Erythroblast (primary cell): ENCODE data around the gene PPM1D.
"Not testable (repeated sequence)": the region's sequence is repeated elsewhere in the genome, so short reads cannot be mapped to it uniquely, and the experiment has no call there.

Source experiments
- DNase-seq, 2 experiments: peaks; one replicate each; lab custom pipeline; 2025; lab: John Stamatoyannopoulos, UW
- GATA1 ChIP-seq: IDR thresholded peaks from 2 replicates; pipeline ENCODE4 v1.6.1; 2011; ENCODE audit warnings: low read depth, mild to moderate bottlenecking, control low read depth, low read length, moderate library complexity
- POLR2A ChIP-seq: IDR thresholded peaks from 2 replicates; pipeline ENCODE4 v1.6.1; 2011; ENCODE audit warnings: mild to moderate bottlenecking, low read length

The PPM1D gene

DNA sequence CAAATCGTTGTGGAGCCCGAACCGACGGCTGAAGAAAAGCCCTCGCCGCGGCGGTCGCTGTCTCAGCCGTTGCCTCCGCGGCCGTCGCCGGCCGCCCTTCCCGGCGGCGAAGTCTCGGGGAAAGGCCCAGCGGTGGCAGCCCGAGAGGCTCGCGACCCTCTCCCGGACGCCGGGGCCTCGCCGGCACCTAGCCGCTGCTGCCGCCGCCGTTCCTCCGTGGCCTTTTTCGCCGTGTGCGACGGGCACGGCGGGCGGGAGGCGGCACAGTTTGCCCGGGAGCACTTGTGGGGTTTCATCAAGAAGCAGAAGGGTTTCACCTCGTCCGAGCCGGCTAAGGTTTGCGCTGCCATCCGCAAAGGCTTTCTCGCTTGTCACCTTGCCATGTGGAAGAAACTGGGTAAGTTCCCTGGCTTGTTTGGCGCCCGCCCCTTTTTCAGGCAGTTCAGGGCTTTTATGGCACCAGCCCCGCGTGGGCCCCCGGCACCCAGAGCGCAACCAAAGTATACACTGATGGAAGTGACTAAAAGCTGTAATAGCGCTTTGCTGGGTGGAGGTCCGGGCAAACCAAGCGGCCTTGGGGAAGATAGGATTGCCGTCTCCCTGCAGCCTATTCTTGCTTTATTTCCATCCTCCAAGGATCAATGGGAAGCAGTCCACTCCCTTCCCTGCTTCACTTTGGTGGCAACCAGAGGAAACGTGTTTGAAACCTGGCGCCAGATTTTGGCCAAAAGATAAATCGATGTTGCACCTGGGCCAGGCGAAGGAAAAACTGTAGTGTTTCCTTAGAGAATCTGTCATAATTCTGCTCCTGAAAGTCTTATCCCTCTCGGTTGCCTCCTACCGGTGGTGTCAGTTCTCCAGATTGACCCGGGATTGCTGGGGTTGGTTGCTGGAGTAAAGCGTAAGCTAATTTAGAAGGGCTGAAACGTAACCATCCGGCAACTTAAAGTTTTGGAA is 775 bp downstream of the PPM1D start:
- peak; percentile 83 to 90 for DNase-seq
- TF ChIP-seq GATA1 (no peak), POLR2A (no peak)

DNA sequence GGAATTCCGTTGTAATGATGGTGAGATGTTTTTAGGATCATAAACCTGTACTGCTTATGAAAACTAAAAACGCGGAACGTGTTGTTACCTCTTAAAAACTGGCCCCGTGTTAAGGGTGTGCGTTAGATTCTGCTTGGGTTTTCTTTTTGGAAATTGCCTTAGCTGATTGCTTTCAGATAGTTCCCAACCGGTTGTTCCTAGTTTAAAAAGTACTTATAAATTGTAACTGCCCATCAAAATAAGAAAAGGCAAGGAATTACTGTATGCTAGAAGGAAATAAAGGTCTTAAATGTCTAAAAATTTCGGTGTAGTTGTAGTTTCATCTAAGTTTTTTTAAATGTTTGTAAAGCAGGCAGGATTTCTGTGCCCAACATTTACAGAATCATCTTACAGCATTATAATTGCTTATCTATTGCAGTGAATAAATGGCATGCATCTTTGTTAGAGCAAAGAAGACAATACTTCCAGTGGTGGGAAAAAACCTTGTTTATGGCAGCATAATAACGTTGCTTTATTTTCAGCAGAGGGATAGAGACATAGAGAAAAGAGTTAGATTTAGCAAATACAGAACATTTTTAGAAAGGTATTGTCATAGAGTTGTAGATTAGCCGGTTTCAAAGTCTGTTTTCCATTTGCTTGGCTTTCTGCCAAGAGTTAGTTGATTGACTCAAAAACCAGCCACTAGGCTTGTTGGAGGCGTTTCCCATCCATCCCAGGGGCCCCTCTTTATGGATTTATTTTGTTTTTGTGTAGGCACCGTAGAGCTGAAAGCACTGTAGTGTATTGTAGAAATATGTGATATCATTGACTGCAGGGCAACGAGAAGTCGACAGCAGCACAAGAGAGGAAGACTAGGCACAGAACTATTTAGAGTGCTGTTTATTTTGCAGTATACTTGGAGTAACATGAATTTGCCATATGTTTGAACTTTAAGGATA is 1.7 kb downstream of the PPM1D start:
- DNase-seq = peak; percentile 85 to 90
- TF ChIP-seq GATA1 = no peak
- TF ChIP-seq POLR2A = no peak

DNA sequence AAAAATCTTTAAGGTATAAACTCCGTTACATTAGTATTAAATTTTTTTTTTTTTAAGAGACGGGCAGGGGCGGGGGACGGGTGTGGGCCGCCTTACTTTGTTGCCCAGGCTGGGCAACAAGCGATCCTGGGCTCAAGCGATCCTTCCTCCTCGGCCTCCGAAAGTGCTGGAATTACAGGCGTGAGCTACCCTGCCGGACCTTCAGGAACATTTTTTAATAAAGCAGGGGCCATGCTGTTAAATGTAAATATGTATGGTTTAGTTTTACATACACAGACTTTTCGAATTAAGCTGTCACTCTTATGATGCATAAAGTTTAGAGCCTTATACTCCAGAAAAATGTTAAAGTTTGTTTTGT is 2.4 kb downstream of the PPM1D start:
- no peak for DNase-seq
- TF ChIP-seq GATA1 (no peak), POLR2A (no peak)

DNA sequence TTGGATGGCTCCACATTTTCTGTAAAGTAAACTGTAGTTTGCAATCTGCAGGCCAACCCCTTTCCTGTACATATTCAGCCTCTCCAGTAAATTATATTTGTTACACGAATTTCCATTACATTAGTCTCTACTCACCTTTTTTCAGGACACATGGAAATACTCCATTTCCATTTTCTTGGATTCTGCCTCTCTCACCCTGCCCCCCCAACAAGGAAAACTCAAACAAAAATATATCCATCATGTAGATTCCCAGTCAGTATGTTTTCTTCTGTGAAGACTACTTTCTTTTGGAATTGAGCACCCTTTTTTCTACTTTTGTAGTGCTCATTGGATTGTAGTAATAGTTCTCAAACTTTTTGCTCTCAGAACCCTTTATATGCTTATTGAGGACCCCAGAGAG is 2.9 kb downstream of the PPM1D start:
- TF ChIP-seq GATA1 (no peak), POLR2A (no peak)
- DNase-seq = no peak

DNA sequence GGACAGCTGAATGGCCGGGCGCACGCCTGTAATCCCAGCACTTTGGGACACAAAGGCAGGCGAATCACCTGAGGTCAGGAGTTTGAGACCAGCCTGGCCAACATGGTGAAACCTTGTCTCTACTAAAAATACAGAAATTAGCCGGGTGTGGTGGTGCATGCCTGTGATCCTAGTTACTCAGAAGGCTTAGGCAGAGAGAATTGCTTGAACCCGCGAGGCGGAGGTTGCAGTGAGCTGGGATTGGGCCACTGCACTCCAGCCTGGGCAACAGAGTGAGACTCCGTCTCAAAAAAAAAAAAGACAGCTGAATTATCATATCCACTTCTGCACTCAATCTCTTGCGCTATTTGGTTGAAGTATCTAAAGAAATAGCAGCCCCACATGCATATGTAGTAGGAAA is 3.5 kb downstream of the PPM1D start:
- DNase-seq = not testable (repeated sequence)

DNA sequence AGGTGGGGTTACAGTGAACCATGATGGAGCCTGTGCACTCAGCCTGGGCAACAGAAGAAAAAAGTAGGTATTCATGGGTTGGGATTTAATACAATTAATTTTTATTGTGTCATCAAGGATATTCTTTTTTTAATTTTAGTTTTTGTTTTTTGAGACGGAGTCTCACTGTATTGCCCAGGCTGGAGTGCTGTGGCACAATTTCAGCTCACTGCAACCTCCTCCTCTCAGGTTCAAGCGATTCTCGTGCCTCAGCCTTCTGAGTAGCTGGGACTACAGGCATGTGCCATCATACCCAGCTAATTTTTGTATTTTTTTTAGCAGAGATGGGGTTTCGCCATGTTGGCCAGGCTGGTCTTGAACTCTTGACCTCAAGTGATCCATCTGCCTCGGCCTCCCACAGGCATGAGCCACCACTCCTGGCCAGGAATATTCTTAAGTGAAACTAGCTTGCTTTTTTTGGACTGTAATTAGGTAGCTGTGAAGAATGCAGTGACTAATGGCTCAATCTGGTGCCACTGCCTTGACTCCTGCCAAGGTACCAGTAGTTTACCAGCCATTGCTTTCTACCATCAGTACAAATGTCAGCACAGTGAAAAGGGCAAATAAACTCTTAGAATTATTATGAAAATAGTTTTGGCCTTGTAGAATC is 4.8 kb downstream of the PPM1D start:
- no peak for TF ChIP-seq GATA1
- no peak for TF ChIP-seq POLR2A
- no peak for DNase-seq

DNA sequence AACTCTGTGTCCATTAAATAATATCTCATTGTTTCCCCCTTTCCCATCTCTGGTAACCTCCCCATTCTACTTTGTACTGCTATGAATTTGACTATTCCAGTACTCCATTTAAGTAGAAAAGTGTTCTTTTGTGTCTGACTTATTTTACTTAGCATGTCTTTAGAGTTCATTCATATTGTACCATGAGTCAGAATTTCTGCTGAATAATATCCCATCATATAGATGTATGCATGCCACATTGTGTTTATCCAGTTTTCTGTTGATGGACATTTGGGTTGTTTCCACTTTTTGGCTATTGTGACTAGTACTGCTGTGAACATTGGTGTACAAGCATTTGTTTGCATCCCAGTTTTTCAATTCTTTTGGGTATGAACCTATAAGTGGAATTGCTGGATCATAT is 6.0 kb downstream of the PPM1D start:
- TF ChIP-seq GATA1 = no peak
- no peak for TF ChIP-seq POLR2A
- DNase-seq = no peak

DNA sequence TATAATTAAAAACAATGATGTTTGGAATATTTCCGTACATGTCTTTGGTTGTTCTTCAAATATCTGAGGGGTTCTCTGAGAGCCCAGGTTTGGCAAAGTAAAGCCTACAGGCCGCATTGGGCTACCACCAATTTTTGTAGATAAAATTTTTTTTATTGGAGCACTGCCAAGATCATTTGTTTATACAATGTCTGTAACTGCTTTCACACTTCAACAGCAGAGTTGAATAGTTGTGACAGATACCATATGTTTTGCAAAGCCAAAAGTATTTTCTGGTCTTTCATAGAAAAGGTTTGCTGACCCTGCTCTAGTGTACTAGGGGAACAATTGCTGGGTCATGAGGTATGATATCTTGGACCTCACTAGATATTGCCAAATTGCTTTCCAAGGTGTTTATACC is 10.5 kb downstream of the PPM1D start:
- DNase-seq = no peak
- TF ChIP-seq GATA1 = no peak
- TF ChIP-seq POLR2A = no peak

DNA sequence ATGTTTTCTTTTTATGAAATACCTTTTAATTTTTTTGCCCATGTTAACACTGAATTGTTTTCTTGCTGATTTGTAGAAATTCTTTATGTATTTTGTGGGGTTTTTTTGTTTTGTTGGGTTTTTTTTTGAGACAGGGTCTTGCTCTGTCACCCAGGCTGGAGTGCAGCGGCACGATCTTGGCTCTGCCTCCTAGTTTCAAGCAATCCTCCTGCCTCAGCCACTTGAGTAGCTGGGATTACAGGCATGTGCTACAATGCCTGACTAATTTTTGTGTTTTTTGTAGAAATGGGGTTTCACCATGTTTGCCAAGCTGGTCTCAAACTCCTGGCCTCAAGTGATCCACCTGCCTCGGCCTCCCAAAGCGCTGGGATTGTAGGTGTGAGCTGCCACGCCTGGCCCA is 11.3 kb downstream of the PPM1D start:
- not testable (repeated sequence) for DNase-seq

DNA sequence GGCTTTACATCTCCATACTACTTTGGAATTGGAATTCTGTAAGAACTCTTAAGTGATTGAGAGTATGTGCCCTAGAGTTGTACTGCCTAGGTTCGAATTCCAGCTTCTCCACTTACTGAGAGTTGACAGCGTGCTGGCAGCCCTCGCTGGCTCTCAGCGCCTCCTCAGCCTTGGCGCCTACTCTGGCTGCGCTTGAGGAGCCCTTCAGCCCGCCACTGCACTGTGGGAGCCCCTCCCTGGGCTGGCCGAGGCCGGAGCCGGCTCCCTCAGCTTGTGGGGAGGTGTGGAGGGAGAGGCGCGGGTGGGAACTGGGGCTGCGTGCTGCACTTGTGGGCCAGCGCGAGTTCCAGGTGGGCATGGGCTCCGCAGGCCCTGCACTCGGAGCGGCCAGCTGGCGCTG is 13.3 kb downstream of the PPM1D start:
- DNase-seq = no peak
- TF ChIP-seq GATA1 (no peak), POLR2A (no peak)

DNA sequence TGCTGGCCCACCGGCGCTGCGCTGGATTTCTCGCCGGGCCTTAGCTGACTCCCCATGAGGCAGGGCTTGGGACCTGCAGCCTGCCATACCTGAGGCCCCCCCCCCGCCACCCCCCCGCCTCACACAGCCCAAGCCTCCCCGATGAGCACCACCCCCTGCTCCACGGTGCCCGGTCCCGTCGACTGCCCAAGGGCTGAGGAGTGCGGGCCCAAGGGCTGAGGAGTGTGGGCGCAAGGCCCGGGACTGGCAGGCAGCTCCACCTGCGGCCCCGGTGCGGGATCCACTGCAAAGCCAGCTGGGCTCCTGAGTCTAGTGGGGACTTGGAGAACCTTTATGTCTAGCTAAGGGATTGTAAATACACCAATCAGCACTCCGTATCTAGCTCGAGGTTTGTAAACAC is 13.8 kb downstream of the PPM1D start:
- DNase-seq = not testable (repeated sequence)

DNA sequence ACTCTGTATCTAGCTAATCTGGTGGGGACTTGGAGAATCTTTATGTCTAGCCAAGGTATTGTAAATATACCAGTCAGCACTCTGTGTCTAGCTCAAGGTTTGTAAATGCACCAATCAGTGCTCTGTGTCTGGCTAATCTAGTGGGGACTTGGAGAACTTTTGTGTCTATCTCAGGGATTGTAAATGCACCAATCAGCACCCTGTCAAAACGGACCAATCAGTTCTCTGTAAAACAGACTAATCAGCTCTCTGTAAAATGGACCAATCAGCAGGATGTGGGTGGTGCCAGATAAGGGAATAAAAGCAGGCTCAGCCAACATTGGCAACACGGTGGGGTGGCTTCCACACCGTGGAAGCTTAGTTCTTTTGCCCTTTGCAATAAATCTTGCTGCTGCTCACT is 14.3 kb downstream of the PPM1D start:
- peak in 1 of 2 experiments; percentile 18 for DNase-seq

DNA sequence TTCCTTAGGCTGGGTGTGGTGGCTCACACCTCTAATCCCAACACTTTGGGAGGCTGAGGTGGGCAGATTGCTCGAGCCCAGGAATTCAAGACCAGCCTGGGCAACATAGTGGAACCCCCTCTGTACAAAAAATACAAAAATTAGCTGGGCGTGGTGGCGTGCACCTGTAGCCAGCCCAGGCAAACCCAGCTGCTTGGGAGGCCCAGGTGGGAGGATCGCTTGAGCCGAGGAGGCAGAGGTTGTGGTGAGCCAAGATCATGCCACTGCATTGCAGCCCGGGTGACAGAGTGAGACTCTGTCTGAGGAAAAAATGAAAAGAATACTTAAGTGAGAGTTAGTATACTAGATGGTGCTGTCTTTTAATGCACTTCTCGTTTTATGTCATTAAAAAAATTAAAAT is 15.1 kb downstream of the PPM1D start:
- TF ChIP-seq GATA1 (no peak), POLR2A (no peak)
- no peak for DNase-seq

DNA sequence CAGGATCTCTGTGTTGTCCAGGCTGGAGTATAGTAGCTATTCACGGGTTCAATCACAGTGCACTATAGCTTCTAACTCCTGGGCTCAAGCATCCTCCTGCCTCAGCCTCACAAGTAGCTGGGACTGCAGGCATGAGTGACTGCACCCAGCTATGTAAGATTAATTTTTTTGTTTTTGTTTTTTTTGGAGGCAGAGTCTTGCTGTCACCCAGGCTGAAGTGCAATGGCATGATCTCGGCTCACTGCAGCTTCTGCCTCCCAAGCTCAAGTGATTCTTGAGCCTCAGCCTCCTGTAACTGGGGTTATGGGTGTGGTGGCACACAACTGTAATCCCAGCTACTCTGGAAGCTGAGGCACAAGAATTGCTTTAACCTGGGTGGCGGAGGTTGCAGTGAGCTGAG is 15.8 kb downstream of the PPM1D start:
- TF ChIP-seq POLR2A (no peak), GATA1 (no peak)
- DNase-seq = no peak

DNA sequence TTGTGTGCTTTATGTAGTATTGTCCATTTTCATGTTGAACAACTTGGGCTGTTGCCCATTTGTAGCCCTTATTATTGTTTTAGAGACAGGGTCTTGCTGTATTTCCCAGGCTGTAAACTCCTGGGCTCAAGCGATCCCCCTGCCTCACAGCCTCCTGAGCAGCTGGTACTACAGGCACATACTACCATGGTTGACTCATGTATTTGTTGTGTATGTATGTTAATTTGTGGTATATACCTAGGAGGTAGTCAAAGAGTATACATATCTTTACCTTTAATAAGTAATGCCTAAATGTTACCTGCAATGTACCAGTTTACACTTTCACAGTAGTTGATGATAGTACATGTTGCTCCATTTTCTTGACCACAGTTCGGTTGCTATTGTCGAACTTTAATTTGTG is 18.1 kb downstream of the PPM1D start:
- no peak for TF ChIP-seq GATA1
- TF ChIP-seq POLR2A = no peak

More for the DNA sequence above, 18.1 kb downstream of the PPM1D start:
- DNase-seq = no peak
